ENCODE data around the gene ANKLE2. TPM values are rescaled to one million over a fixed set of nuclear protein-coding genes. Genes with fewer than 3 reads are reported as not detected.

Gene ANKLE2
- polyA plus RNA-seq, 1 of the 3 experiments (the other 2 are of a cell fraction) = 55.1 TPM

GRCh38 chr12:132764231-132764630 is 2.6 kb upstream of the ANKLE2 start:
- peaks cover 5 to 20% of the 10 kb centered on the region in 2 experiments for H3K36me3 ChIP-seq (replicated peaks in 1 of 2; ENCODE audit: control insufficient read depth in 1 of 2, insufficient read depth in 2 of 2, low read length in 1 of 2)
- peaks cover 8 to 10% of the 10 kb centered on the region in 2 experiments; a peak in 2 of 4 replicates for H3K4me1 ChIP-seq (ENCODE audit: control insufficient read depth in 1 of 2, insufficient read depth in 2 of 2, low read depth in 1 of 2, low read length in 1 of 2)
- H4K20me1 ChIP-seq (ENCODE audit: insufficient read depth) = peaks cover 29% of the 10 kb centered on the region
- H3K4me2 ChIP-seq = no peak overlapping the region
- H3K9me3 ChIP-seq = no peaks in the 10 kb centered on the region
- TF ChIP-seq MEF2A (IDR thresholded peaks at IDR 0.05; ENCODE audit: borderline replicate concordance, low read depth) = no peak
- TF ChIP-seq NRF1 (IDR thresholded peaks at IDR 0.05; ENCODE audit: low read depth, low read length) = no peak
- TF ChIP-seq RFX5 (IDR thresholded peaks at IDR 0.05; ENCODE audit: low read length) = no peak
- no peak for TF ChIP-seq RAD21 (IDR thresholded peaks at IDR 0.05; ENCODE audit: low read length)
- TF ChIP-seq POLR2AphosphoS5 (IDR thresholded peaks at IDR 0.05; ENCODE audit: low read depth, low read length) = no peak
- no peak for TF ChIP-seq GATA2 (CRISPR knock-in tag; IDR thresholded peaks at IDR 0.05)
- no peak for TF ChIP-seq EZH2phosphoT487 (IDR thresholded peaks at IDR 0.05; ENCODE audit: borderline replicate concordance, low read depth)
- no peak for TF ChIP-seq TCF12 (IDR thresholded peaks at IDR 0.05)
- no peak for TF ChIP-seq JUND (IDR thresholded peaks at IDR 0.05)
- no peak for TF ChIP-seq MXI1 (IDR thresholded peaks at IDR 0.05; ENCODE audit: low read depth, low read length)
- no peak for TF ChIP-seq FOXM1 (IDR thresholded peaks at IDR 0.05; ENCODE audit: low read depth)
- TF ChIP-seq, protein P1, sequence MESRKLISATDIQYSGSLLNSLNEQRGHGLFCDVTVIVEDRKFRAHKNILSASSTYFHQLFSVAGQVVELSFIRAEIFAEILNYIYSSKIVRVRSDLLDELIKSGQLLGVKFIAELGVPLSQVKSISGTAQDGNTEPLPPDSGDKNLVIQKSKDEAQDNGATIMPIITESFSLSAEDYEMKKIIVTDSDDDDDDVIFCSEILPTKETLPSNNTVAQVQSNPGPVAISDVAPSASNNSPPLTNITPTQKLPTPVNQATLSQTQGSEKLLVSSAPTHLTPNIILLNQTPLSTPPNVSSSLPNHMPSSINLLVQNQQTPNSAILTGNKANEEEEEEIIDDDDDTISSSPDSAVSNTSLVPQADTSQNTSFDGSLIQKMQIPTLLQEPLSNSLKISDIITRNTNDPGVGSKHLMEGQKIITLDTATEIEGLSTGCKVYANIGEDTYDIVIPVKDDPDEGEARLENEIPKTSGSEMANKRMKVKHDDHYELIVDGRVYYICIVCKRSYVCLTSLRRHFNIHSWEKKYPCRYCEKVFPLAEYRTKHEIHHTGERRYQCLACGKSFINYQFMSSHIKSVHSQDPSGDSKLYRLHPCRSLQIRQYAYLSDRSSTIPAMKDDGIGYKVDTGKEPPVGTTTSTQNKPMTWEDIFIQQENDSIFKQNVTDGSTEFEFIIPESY (IDR thresholded peaks at IDR 0.05; ENCODE audit: borderline replicate concordance, low read depth) = no peak
- TF ChIP-seq TAF1 (IDR thresholded peaks at IDR 0.05; ENCODE audit: borderline replicate concordance, low read depth, low read length) = no peak
- TF ChIP-seq RCOR1 (IDR thresholded peaks at IDR 0.05; ENCODE audit: low read length) = no peak
- no peak for TF ChIP-seq PBX3 (IDR thresholded peaks at IDR 0.05)
- TF ChIP-seq FOSL2 (IDR thresholded peaks at IDR 0.05; ENCODE audit: borderline replicate concordance, low read depth) = no peak
- no peak overlapping the region for H3K4me3 ChIP-seq (ENCODE audit: low read depth in 2 of 2, low read length in 1 of 2)
- no peak for DNase-seq
- no peak overlapping the region for H3K27ac ChIP-seq (ENCODE audit: low read depth in 2 of 2, low read length in 1 of 2)
- H3K9me2 ChIP-seq = no peaks in the 10 kb centered on the region
- no peak overlapping the region for H3K9ac ChIP-seq
- POLR2A ChIA-PET = no interaction called here
- 96% methylated on average over 20 of the region's 20 CpGs for WGBS (ENCODE audit: low lambda C conversion rate)
- H3F3A ChIP-seq (replicated peaks; ENCODE audit: insufficient read depth) = peaks cover 51% of the 10 kb centered on the region
- CTCF ChIA-PET = interaction anchor here (0.7 kb wide), 1 partner anchor 10 kb away, joined by 4 read pairs; no protein-coding TSS in a partner anchor
- no peak overlapping the region for H2AFZ ChIP-seq (ENCODE audit: low read depth)
- H3K79me2 ChIP-seq (ENCODE audit: insufficient read depth) = peaks cover 37% of the 10 kb centered on the region
- H3K27me3 ChIP-seq (ENCODE audit: insufficient read depth) = no peaks in the 10 kb centered on the region

All from SK-N-SH (cell line).